Fibroblast of mammary gland (primary cell): ENCODE data around the gene MMUT.
A peak's percentile ranks its signal among the peaks of the same experiment; 100 is the strongest.

Source experiments
- DNase-seq: peaks from one replicate; pipeline ENCODE4 v3.0.0-alpha.2; 2010; ENCODE audit warnings: low read depth
- H3K4me3 ChIP-seq: 2 replicates; pipeline ENCODE4 v1.5.1; 2011; ENCODE audit warnings: low read depth, mild to moderate bottlenecking, low read length, moderate library complexity; ENCODE audit not compliant: control insufficient read depth
- TF ChIP-seq, protein P1 (sequence below): conservative IDR thresholded peaks from 2 replicates; pipeline ENCODE4 v1.5.1; 2011; ENCODE audit warnings: low read depth, low read length, inconsistent platforms; ENCODE audit not compliant: control insufficient read depth, insufficient read depth

MMUT gene

DNA sequence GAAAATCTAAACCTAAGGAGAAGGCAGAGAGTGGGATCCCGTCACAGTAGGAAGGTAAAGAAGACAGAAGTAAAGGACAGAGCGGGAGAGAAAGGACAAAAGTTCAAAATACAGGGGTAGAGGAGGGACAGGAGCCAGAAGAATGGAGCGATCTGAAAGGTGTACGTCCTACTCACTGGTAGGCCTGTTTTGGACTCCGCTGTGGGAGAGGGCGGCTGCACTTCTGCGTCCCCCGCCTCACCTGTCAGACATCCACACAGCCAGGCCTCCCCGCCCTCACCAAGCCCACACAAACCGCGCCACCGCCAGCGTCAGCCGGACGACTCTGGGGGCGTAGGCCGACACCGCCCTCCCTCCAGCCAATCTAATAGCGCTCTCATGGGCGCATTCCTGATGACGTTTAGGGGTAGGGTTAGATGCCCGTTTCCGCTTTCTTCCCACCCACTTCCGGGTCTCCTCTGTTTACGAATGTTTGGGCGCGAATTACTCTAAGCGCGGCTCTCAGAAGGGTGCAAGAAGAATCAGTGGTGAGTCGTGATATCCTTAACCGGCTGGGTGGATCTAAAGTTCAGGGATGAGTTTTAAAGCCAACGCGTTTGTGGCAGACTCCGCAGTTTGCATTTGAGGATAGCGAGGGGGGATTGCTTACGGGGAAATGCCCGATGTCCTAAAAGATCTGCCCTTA lies at the start of gene MMUT, which contains the start of gene CENPQ:
Gene MMUT (minus strand): TSS at position 327 of the 685 bp plus-strand sequence. CDS start 3,787 bp downstream, outside the sequence.
Gene CENPQ (plus strand): TSS at position 444 of the 685 bp plus-strand sequence. CDS start 6,807 bp downstream, outside the sequence.
- TF ChIP-seq, protein P1, sequence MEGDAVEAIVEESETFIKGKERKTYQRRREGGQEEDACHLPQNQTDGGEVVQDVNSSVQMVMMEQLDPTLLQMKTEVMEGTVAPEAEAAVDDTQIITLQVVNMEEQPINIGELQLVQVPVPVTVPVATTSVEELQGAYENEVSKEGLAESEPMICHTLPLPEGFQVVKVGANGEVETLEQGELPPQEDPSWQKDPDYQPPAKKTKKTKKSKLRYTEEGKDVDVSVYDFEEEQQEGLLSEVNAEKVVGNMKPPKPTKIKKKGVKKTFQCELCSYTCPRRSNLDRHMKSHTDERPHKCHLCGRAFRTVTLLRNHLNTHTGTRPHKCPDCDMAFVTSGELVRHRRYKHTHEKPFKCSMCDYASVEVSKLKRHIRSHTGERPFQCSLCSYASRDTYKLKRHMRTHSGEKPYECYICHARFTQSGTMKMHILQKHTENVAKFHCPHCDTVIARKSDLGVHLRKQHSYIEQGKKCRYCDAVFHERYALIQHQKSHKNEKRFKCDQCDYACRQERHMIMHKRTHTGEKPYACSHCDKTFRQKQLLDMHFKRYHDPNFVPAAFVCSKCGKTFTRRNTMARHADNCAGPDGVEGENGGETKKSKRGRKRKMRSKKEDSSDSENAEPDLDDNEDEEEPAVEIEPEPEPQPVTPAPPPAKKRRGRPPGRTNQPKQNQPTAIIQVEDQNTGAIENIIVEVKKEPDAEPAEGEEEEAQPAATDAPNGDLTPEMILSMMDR = no peak
- peak within 1 kb of the TSS; percentile 86 for H3K4me3 ChIP-seq
- DNase-seq = peak; percentile 94

DNA sequence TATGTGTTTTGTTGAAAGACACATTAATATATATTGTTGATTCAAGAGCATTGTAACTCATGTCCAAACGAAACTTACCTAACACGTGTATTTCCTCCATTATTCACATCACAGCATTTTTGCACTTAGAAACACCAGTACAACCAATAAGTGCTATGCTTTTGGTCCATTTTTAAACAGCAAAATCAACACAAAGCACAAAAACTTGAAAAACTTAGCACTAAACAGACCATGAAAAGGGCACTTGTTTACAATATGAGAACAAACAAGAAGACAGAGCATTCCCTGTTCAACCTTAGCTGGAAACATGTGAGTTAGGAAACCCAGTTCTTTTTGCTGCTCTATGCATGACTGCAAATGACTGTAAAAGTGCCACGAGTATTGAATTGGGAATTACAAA lies 46.3 kb upstream of the MMUT start:
- no peak for DNase-seq
- no peak overlapping the region for H3K4me3 ChIP-seq
- TF ChIP-seq, protein P1 = no peak

DNA sequence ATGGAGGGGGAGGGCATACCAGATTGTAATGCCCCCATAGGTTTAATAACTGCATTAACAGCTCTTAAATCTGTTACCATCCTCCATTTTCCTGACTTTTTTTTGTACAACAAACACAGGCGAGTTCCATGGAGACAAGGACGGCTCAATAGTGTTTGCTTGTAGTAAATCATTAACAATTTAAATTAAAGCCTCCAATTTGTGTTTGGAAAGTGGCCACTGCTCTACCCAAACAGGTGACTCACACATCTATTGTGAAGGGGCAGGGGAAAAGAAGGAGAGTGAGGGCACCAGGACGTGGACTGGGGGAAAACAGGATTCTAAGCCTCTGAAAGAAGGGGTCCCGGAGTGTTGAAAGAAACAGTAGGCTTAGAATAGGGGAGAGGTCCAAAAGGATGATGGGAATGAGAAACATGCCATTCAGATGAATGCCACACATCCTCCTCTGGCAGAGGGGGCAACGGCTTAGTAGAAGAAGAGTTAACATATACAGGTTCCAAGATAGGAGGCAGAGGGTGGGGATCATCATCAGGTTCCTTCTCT lies 43.6 kb upstream of the MMUT start:
- no peak for DNase-seq
- no peak overlapping the region for H3K4me3 ChIP-seq
- TF ChIP-seq, protein P1 = no peak

DNA sequence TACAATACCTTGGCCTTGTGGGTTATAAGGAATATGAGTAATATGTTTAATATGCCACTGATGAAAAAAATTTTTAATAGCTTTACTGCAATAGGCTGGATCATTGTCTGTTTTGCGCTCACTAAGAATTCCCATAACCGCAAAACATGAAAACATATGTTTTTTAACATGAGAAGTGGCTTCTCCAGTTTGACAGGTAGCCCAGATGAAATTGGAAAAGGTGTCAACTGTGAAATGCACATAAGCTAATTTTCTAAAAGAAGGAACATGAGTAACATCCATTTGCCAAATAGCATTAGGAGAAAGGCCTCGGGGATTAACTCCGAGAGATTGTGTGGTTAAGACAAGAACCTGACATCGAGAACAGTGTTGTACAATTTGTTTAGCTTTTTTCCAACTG lies 41.6 kb upstream of the MMUT start:
- TF ChIP-seq, protein P1 = no peak
- DNase-seq = no peak
- H3K4me3 ChIP-seq = no peak overlapping the region

DNA sequence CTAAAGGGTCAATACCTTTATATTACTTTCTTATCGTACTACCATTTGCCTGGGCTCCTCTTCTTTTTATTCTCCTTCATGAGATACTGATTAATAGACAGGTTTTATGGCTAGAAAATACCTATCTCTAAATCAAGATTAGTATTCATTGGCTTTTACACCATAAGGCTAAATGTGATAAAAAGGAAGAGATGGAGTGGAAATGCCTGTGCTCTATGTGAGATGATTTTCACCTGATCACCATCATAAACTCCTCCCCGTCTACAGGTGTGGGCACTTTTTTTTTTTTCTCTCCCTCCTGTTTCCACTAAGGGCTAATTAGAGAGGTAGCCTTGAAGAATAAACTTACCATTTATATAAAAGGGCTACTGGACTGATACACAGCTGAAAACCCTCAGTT lies 36.6 kb upstream of the MMUT start, which contains the start of gene GLYATL3:
Gene GLYATL3 (plus strand): TSS at position 301 of the 400 bp plus-strand sequence. CDS start 12,068 bp downstream, outside the sequence.
- DNase-seq = no peak

DNA sequence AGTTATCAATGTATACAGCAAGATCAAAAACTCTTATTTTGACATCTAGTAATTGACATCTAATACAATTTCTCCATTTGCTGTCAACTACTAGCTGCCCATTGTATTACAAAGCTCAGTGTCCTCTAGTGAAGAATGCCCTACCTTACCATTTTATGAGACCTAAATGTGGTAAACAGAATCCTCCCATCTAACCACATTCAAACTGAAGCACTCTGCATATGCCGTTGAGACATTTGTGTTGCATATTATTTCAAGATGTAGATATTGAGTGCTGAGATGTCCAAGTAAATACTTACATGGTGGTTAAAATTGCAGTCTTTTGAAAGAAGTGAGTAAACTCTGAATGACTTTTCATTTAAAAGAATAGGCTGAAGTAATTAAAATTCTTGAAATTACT lies 36.1 kb upstream of the MMUT start:
- no peak for DNase-seq
- H3K4me3 ChIP-seq = no peak overlapping the region
- TF ChIP-seq, protein P1 = no peak

More for the DNA sequence above, 36.6 kb upstream of the MMUT start, which contains the start of gene GLYATL3:
- no peak within 1 kb of the TSS for H3K4me3 ChIP-seq
- TF ChIP-seq, protein P1 = no peak
